ENCODE results near the gene TFCP2L1. TPM values are rescaled to one million over a fixed set of nuclear protein-coding genes. Genes with fewer than 3 reads are reported as not detected.

The TFCP2L1 gene
- total and polyA plus RNA-seq, 4 donors = 0.06 to 1.5 (median 0.36) TPM

DNA sequence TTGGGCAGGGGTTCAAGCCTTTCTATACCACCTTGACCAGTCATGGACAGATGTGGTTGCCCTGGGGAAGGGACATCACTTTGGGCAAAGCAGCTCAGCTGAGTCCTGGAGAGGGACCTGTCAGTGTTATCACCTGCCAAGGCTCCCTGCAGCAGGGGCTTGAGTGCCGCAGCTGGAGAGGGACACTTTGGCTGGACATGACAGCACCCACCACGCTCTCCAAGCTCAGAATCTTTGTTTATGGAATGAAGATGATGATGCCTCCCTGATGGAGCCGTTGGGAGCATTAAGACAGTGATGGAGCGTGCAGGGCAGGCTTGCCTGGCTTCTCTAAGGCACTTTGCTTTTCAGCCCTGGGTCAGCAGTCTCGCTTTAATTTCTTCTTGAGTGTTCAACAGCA lies 4.3 kb upstream of the TFCP2L1 start:
- Histone ChIP-seq H3K4me1 (ENCODE audit: control insufficient read depth in 4 of 4, insufficient read depth in 4 of 4, low read length in 3 of 4) (peaks cover 4 to 12% (median 5%) of the 10 kb centered on the region in 4 donors), H3K27me3 (ENCODE audit: control insufficient read depth in 4 of 4, insufficient read depth in 4 of 4, low read length in 3 of 4) (no peaks in the 10 kb centered on the region), H3K9me3 (ENCODE audit: control insufficient read depth in 4 of 4, low read length in 3 of 4) (no peaks in the 10 kb centered on the region), H3K36me3 (ENCODE audit: control insufficient read depth in 4 of 4, insufficient read depth in 3 of 4, low read depth in 1 of 4, low read length in 3 of 4) (no peaks in the 10 kb centered on the region), H3K27ac (ENCODE audit: low read depth in 1 of 2, low read length in 2 of 2) (no peak overlapping the region), H3K4me3 (ENCODE audit: low read depth in 1 of 3, low read length in 3 of 3) (no peak overlapping the region), H3K9ac (ENCODE audit: low read depth in 1 of 2, low read length in 2 of 2) (no peak overlapping the region)
- no peak for DNase-seq (ENCODE audit: low spot score)
- 91% methylated on average over 5 of the region's 5 CpGs for WGBS
- TF ChIP-seq, protein P1, sequence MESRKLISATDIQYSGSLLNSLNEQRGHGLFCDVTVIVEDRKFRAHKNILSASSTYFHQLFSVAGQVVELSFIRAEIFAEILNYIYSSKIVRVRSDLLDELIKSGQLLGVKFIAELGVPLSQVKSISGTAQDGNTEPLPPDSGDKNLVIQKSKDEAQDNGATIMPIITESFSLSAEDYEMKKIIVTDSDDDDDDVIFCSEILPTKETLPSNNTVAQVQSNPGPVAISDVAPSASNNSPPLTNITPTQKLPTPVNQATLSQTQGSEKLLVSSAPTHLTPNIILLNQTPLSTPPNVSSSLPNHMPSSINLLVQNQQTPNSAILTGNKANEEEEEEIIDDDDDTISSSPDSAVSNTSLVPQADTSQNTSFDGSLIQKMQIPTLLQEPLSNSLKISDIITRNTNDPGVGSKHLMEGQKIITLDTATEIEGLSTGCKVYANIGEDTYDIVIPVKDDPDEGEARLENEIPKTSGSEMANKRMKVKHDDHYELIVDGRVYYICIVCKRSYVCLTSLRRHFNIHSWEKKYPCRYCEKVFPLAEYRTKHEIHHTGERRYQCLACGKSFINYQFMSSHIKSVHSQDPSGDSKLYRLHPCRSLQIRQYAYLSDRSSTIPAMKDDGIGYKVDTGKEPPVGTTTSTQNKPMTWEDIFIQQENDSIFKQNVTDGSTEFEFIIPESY (IDR thresholded peaks at IDR 0.05) = no peak
- TF ChIP-seq HNF4G (IDR thresholded peaks at IDR 0.05) = no peak
- no peak for TF ChIP-seq SP1 (IDR thresholded peaks at IDR 0.05)
- TF ChIP-seq, protein P2, sequence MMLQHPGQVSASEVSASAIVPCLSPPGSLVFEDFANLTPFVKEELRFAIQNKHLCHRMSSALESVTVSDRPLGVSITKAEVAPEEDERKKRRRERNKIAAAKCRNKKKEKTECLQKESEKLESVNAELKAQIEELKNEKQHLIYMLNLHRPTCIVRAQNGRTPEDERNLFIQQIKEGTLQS (IDR thresholded peaks at IDR 0.05) = no peak
- TF ChIP-seq, protein P3, sequence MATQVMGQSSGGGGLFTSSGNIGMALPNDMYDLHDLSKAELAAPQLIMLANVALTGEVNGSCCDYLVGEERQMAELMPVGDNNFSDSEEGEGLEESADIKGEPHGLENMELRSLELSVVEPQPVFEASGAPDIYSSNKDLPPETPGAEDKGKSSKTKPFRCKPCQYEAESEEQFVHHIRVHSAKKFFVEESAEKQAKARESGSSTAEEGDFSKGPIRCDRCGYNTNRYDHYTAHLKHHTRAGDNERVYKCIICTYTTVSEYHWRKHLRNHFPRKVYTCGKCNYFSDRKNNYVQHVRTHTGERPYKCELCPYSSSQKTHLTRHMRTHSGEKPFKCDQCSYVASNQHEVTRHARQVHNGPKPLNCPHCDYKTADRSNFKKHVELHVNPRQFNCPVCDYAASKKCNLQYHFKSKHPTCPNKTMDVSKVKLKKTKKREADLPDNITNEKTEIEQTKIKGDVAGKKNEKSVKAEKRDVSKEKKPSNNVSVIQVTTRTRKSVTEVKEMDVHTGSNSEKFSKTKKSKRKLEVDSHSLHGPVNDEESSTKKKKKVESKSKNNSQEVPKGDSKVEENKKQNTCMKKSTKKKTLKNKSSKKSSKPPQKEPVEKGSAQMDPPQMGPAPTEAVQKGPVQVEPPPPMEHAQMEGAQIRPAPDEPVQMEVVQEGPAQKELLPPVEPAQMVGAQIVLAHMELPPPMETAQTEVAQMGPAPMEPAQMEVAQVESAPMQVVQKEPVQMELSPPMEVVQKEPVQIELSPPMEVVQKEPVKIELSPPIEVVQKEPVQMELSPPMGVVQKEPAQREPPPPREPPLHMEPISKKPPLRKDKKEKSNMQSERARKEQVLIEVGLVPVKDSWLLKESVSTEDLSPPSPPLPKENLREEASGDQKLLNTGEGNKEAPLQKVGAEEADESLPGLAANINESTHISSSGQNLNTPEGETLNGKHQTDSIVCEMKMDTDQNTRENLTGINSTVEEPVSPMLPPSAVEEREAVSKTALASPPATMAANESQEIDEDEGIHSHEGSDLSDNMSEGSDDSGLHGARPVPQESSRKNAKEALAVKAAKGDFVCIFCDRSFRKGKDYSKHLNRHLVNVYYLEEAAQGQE (IDR thresholded peaks at IDR 0.05) = no peak
- TF ChIP-seq FOXA2 (IDR thresholded peaks at IDR 0.05) = no peak
- no peak for TF ChIP-seq YY1 (IDR thresholded peaks at IDR 0.05)
- no peak for TF ChIP-seq EGR1 (IDR thresholded peaks at IDR 0.05; ENCODE audit: low read depth in 2 of 2)
- no peak for TF ChIP-seq NR2F2 (IDR thresholded peaks at IDR 0.05)
- TF ChIP-seq, protein P4, sequence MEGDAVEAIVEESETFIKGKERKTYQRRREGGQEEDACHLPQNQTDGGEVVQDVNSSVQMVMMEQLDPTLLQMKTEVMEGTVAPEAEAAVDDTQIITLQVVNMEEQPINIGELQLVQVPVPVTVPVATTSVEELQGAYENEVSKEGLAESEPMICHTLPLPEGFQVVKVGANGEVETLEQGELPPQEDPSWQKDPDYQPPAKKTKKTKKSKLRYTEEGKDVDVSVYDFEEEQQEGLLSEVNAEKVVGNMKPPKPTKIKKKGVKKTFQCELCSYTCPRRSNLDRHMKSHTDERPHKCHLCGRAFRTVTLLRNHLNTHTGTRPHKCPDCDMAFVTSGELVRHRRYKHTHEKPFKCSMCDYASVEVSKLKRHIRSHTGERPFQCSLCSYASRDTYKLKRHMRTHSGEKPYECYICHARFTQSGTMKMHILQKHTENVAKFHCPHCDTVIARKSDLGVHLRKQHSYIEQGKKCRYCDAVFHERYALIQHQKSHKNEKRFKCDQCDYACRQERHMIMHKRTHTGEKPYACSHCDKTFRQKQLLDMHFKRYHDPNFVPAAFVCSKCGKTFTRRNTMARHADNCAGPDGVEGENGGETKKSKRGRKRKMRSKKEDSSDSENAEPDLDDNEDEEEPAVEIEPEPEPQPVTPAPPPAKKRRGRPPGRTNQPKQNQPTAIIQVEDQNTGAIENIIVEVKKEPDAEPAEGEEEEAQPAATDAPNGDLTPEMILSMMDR (IDR thresholded peaks at IDR 0.05; ENCODE audit: low read depth, low read length, missing input control) = no peak
- TF ChIP-seq, protein P5, sequence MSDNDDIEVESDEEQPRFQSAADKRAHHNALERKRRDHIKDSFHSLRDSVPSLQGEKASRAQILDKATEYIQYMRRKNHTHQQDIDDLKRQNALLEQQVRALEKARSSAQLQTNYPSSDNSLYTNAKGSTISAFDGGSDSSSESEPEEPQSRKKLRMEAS (IDR thresholded peaks at IDR 0.05) = no peak
- no peak for TF ChIP-seq RXRA (IDR thresholded peaks at IDR 0.05)
- no peak for TF ChIP-seq TAF1 (conservative IDR thresholded peaks at IDR 0.05)
- TF ChIP-seq FOXA1 (IDR thresholded peaks at IDR 0.05) = no peak
- no peak for TF ChIP-seq RAD21 (IDR thresholded peaks at IDR 0.05)
- no peak for TF ChIP-seq GABPA (IDR thresholded peaks at IDR 0.05 in 1 of 2, conservative IDR thresholded peaks at IDR 0.05 in 1 of 2)
- TF ChIP-seq HNF4A (conservative IDR thresholded peaks at IDR 0.05) = no peak

Data from liver (tissue), 9 donors.